Stomach (tissue), 9 donors: ENCODE data around the gene ZPLD1. TPM values are rescaled to one million over a fixed set of nuclear protein-coding genes. Genes with fewer than 3 reads are reported as not detected.
A peak's percentile ranks its signal among the peaks of the same experiment; 100 is the strongest.

Experiments
- DNase-seq, 2 donors: peaks; one replicate each; pipeline versions ENCODE4 v3.0.0 to v3.0.0-alpha.2; 2013 to 2019
- H3K27ac ChIP-seq, 5 donors: fragments of 200-600 bp in 4 of 5; sonication (generic) in 4 of 5; one replicate each; pipeline ENCODE4 v1.5.1; 2013 to 2019; ENCODE audit warnings: mild to moderate bottlenecking in 1 of 5, moderate library complexity in 1 of 5
- H3K27me3 ChIP-seq, 3 donors: fragments of 200-600 bp; sonication (generic); one replicate each; pipeline ENCODE4 v1.5.1; 2017 to 2019; ENCODE audit warnings: mixed run types in 1 of 3
- H3K36me3 ChIP-seq, 4 donors: fragments of 200-600 bp; sonication (generic); 1 replicate in 3 of 4; 2 replicates in 1 of 4; pipeline ENCODE4 v1.5.1; 2016 to 2019
- H3K4me1 ChIP-seq, 4 donors: fragments of 200-600 bp; sonication (generic); one replicate each; pipeline ENCODE4 v1.5.1; 2016 to 2019
- H3K4me3 ChIP-seq, 4 donors: fragments of 200-600 bp; sonication (generic) in 3 of 4; one replicate each; pipeline ENCODE4 v1.5.1; 2016 to 2019; ENCODE audit warnings: mild to moderate bottlenecking in 1 of 4
- H3K9me3 ChIP-seq, 4 donors: fragments of 200-600 bp; sonication (generic); one replicate each; pipeline ENCODE4 v1.5.1; 2016 to 2019
- EP300 ChIP-seq: sonication (generic); formaldehyde crosslinking; IDR thresholded peaks from one replicate; pipeline ENCODE4 v1.6.1; 2017; ENCODE audit warnings: antibody characterized with exemption
- POLR2A ChIP-seq, 4 donors: fragments of 450-650 bp; IDR thresholded peaks; one replicate each; pipeline ENCODE4 v1.6.1; 2016; ENCODE audit warnings: antibody characterized with exemption in 4 of 4, control low read depth in 2 of 4, mild to moderate bottlenecking in 1 of 4, moderate library complexity in 1 of 4
- POLR2AphosphoS5 ChIP-seq, 3 donors: sonication (generic); formaldehyde crosslinking; IDR thresholded peaks; one replicate each; pipeline ENCODE4 v1.6.1; 2016; ENCODE audit warnings: antibody characterized with exemption in 3 of 3
- WGBS, 5 donors: extraction: QIAGEN DNeasy Blood & Tissue Kit in 3 of 5; methylation state at CpG; one replicate each; pipeline versions ENCODE4 v1.1.5 to v1.1.7; 2013 to 2018; 5-methylcytosine and 5-hydroxymethylcytosine counted together
- intact Hi-C: fragments of 100-400 bp; cut with DNase I; formaldehyde crosslinking; loops from one replicate; pipeline ENCODE4 v1.15.1; 2023; ENCODE audit warnings: low total_unique reads
- polyA plus RNA-seq, 3 donors: library from polyadenylated mRNA; stranded (reverse); fragments of 200-250 nt; gene quantifications; one replicate each; pipeline ENCODE4 v1.2.3, GENCODE V29; 2013
- total RNA-seq, 5 donors: library from RNA; depleted of rRNA; stranded (reverse); fragments of >200 nt; gene quantifications; one replicate each; pipeline versions ENCODE4 v1.1.0 to v1.2.3, GENCODE V29; 2014 to 2016
- TF ChIP-seq, protein P1 (sequence below), 7 experiments: fragments of 450-650 bp in 4 of 7; fragments of 200-600 bp in 3 of 7; sonication (generic) in 3 of 7; IDR thresholded peaks; one replicate each; pipeline ENCODE4 v1.5.1; 2016 to 2019; ENCODE audit warnings: antibody characterized with exemption in 7 of 7, control low read depth in 2 of 7, mild to moderate bottlenecking in 1 of 7
- donor health status: healthy with polysubstance abuse.
- donor health status: Bipolar disorder and iron deficiency.
- donor health status: healthy.

The ZPLD1 gene
- total and polyA plus RNA-seq, 8 donors, result 0.58 TPM; not detected in 7

DNA sequence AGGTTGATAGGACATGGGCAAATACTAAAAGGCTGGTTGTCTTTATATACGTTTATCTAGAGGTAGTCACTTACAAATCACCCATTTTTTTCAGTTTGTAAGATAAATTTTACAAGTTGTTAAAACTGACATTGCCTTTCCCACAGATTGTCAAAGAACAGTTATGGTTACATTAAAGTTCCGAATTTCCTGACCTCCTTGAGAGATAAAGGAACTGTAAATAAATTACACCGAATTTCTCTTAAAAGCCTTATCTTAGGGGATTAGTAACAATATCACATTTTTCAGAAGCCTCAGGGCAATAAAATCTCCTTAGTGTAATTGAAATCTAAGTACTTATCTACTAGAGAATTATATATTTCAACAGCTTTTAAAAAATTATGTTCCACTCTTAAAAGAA lies 49.5 kb downstream of the ZPLD1 start:
- Histone ChIP-seq H3K27me3 (no peaks in the 10 kb centered on the region), H3K9me3 (no peaks in the 10 kb centered on the region), H3K36me3 (no peaks in the 10 kb centered on the region), H3K4me3 (no peak overlapping the region), H3K27ac (no peak overlapping the region), H3K4me1 (no peaks in the 10 kb centered on the region)
- intact Hi-C loops, result no loop called here
- WGBS, 5 donors, result 28 to 49% (median 33%) methylated on average over 3 of the region's 3 CpGs
- TF ChIP-seq, protein P1, sequence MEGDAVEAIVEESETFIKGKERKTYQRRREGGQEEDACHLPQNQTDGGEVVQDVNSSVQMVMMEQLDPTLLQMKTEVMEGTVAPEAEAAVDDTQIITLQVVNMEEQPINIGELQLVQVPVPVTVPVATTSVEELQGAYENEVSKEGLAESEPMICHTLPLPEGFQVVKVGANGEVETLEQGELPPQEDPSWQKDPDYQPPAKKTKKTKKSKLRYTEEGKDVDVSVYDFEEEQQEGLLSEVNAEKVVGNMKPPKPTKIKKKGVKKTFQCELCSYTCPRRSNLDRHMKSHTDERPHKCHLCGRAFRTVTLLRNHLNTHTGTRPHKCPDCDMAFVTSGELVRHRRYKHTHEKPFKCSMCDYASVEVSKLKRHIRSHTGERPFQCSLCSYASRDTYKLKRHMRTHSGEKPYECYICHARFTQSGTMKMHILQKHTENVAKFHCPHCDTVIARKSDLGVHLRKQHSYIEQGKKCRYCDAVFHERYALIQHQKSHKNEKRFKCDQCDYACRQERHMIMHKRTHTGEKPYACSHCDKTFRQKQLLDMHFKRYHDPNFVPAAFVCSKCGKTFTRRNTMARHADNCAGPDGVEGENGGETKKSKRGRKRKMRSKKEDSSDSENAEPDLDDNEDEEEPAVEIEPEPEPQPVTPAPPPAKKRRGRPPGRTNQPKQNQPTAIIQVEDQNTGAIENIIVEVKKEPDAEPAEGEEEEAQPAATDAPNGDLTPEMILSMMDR (IDR thresholded peaks at IDR 0.05), result no peak
- no peak for TF ChIP-seq POLR2AphosphoS5 (IDR thresholded peaks at IDR 0.05)
- TF ChIP-seq EP300, result no peak
- TF ChIP-seq POLR2A (IDR thresholded peaks at IDR 0.05), result no peak
- DNase-seq, result no peak

DNA sequence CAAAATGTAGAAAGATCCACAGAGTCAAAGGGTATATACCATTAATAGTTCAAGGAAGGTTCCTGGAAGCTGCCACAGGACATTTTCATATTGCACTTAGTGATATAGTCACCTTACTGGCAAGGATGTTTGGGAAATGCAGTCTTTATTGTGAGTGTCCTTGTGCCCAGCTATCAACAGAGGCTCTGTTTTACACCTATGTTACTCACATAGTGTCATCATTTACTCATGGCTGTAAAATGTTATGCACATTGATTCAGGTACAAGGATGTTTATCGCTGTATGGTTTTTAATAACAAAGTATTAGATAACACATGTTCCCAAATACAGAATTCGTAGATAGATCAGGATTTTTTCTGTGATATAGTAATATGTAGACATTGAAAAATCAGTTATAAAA lies 50.9 kb downstream of the ZPLD1 start:
- TF ChIP-seq POLR2AphosphoS5 (IDR thresholded peaks at IDR 0.05) (no peak), EP300 (no peak)
- TF ChIP-seq, protein P1 (IDR thresholded peaks at IDR 0.05), result no peak
- H3K9me3 ChIP-seq, result no peaks in the 10 kb centered on the region
- H3K4me3 ChIP-seq, result no peak overlapping the region
- no peaks in the 10 kb centered on the region for H3K36me3 ChIP-seq
- intact Hi-C loops, result no loop called here
- WGBS, 5 donors, result 83 to 92% (median 85%) methylated on average over 2 of the region's 2 CpGs
- H3K27me3 ChIP-seq, result no peaks in the 10 kb centered on the region
- no peak for DNase-seq
- H3K27ac ChIP-seq, result no peak overlapping the region
- no peaks in the 10 kb centered on the region for H3K4me1 ChIP-seq

DNA sequence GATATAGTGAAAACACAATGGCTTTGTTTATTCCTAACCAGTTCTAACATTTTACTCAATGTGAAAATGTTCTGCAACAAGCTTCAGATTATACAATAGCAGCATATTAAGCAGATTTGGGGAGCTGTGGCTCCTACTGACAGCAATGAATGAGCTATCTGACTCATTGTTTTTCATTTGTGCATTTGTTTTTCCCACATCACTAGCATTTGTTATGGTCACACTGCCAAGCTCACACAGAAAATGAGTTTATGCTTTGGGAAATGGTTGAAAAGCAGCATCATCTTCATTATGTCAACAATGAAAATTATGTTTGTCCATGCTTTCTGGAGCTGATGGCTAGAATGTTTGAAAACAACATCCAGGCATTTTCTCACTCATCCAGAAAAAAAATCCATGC lies 53.5 kb downstream of the ZPLD1 start:
- no peak for TF ChIP-seq EP300
- no peak for TF ChIP-seq POLR2AphosphoS5 (IDR thresholded peaks at IDR 0.05)
- TF ChIP-seq, protein P1 (IDR thresholded peaks at IDR 0.05), result no peak
- TF ChIP-seq POLR2A (IDR thresholded peaks at IDR 0.05), result no peak
- peak in 1 of 2 donors; percentile 6 for DNase-seq
- H3K4me1 ChIP-seq, result no peaks in the 10 kb centered on the region
- no peaks in the 10 kb centered on the region for H3K36me3 ChIP-seq
- intact Hi-C loops, result no loop called here
- no peaks in the 10 kb centered on the region for H3K27me3 ChIP-seq
- no peak overlapping the region for H3K27ac ChIP-seq
- H3K4me3 ChIP-seq, result no peak overlapping the region
- H3K9me3 ChIP-seq, result peaks cover 0 to 5% (median 0%) of the 10 kb centered on the region in 4 donors

DNA sequence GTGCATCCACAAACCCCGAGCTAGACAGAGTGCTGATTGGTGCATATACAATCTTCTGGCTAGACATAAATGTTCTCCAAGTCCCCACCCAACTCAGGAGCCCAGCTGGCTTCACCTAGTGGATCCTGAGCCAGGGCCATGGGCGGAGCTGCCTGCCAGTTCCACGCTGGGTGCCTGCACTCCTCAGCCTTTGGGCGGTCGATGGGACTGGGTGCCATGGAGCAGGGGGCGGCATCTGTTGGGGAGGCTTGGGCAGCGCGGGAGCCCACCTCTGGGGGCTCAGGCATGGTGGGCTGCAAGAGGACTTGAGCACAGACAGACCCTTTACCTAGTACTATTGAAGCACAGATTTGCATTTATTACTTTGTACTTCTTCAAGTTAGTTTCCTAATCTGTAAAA lies 57.5 kb downstream of the ZPLD1 start:
- H3K36me3 ChIP-seq, result no peaks in the 10 kb centered on the region
- TF ChIP-seq EP300 (no peak), POLR2A (IDR thresholded peaks at IDR 0.05) (no peak), POLR2AphosphoS5 (IDR thresholded peaks at IDR 0.05) (no peak)
- TF ChIP-seq, protein P1 (IDR thresholded peaks at IDR 0.05), result no peak
- H3K27me3 ChIP-seq, result no peaks in the 10 kb centered on the region
- WGBS, 5 donors, result 91 to 97% (median 93%) methylated on average over 3 to 8 of the region's 8 CpGs
- intact Hi-C loops, result no loop called here
- DNase-seq, result no peak
- H3K9me3 ChIP-seq, result peaks cover 0 to 5% (median 0%) of the 10 kb centered on the region in 4 donors
- no peak overlapping the region for H3K4me3 ChIP-seq
- no peaks in the 10 kb centered on the region for H3K4me1 ChIP-seq
- no peak overlapping the region for H3K27ac ChIP-seq
